HG03432 (cell line): Measurements from ENCODE around the gene CSKMT.
"Not testable (repeated sequence)": the region's sequence is repeated elsewhere in the genome, so short reads cannot be mapped to it uniquely, and the experiment has no call there.

Experiments
- ATAC-seq: cut with Tn5 transposase; IDR thresholded peaks from one replicate; pipeline ENCODE4 v1.9.1; 2021; ENCODE audit warnings: mild to moderate bottlenecking, moderate library complexity; ENCODE audit not compliant: unreplicated experiment

The CSKMT gene, protein sequence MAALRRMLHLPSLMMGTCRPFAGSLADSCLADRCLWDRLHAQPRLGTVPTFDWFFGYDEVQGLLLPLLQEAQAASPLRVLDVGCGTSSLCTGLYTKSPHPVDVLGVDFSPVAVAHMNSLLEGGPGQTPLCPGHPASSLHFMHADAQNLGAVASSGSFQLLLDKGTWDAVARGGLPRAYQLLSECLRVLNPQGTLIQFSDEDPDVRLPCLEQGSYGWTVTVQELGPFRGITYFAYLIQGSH

GRCh38 chr11:62665075-62665598 is at the start of gene CSKMT, which contains the start of gene C11orf98:
Gene CSKMT (plus strand): TSS chr11:62665312. CDS start chr11:62665880, 568 bp downstream.
Gene C11orf98 (minus strand): TSS chr11:62665210. CDS start chr11:62665169, 41 bp downstream.
- ATAC-seq: peak; percentile 87

DNA sequence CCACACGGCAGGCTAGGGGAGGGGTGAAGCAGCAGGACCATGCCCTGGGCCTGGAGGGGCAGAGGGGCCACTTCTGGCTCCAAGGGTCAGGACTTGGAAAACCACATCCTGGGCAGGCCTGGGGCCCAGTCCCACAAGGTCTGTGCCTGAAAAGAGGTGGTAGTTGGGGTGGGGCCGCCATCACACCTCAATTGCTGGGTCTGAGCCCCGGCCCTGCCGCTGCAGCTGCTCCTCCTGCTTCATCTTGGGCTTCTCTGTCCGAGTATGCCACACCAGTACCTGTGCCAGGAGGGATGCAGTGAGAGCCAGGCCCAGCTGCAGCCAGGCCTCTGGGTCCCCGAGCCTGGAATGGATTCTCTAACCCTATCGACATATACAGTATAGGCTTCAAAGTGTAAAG is 49.6 kb upstream of the CSKMT start:
- no peak for ATAC-seq

DNA sequence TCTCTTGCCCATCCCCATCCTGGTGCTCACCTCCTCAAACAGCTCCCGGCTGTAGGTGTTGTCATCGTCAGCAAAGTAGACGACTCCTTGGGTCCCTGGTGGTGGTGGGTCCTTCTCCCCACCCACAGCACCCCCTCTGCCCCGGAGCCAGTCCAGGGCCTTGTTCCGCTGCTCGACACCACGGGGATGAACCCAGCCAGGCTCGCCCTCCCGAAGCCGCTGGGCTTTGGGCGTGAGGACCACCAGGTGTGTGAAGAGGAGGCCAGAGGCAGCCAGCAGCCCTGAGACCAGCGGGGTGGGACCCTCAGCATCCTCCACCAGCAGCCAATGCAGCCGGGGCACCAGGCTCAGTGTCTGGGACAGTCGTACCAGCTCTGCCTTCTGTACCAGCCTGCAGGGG is 48.2 kb upstream of the CSKMT start:
- not testable (repeated sequence) for ATAC-seq

GRCh38 chr11:62621027-62621566 is 44.0 kb upstream of the CSKMT start:
- ATAC-seq: no peak

- ATAC-seq: peak; percentile 96
Measured at GRCh38 chr11:62621567-62622470, 43.3 kb upstream of the CSKMT start, which contains the start of gene B3GAT3. Gene B3GAT3 (minus strand): TSS chr11:62621986. CDS start chr11:62621947, 39 bp downstream.

- ATAC-seq: no peak
Measured at GRCh38 chr11:62622476-62623089, 42.5 kb upstream of the CSKMT start.

GRCh38 chr11:62627713-62628112 is 37.4 kb upstream of the CSKMT start:
- no peak for ATAC-seq

- ATAC-seq: no peak
Measured at GRCh38 chr11:62632492-62632891, 32.6 kb upstream of the CSKMT start.

DNA sequence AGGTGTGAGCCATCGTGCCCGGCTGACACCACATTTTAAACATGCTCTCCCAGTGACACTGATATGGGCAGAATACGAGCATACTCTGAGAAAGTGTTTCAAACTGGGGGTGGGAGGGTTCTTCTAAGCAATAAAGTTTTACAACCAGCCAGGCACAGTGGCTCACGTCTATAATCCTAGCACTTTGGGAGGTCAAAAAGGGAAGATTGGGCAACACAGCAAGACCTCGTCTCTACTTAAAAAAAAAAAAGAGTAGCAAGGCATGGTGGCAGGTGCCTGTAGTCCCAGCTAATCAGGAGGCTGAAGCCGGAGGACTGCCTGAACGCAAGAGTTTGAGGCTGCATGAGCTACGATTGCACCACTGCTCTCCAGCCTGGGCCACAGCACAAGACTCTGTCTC is 20.9 kb upstream of the CSKMT start:
- no peak for ATAC-seq

DNA sequence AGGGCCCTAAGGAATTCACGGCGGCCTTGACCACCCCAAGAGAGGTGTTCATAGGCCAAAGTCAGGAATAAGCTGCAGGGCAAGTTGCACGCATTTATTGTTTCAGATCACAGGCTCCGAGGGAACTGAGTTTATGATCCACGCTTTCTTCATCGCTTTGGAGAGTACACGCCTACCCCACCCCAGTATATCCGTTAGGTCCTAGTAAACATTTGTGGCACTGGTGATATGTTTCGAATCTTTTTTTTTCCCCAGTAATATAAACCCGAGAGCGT is 19.5 kb upstream of the CSKMT start:
- no peak for ATAC-seq

DNA sequence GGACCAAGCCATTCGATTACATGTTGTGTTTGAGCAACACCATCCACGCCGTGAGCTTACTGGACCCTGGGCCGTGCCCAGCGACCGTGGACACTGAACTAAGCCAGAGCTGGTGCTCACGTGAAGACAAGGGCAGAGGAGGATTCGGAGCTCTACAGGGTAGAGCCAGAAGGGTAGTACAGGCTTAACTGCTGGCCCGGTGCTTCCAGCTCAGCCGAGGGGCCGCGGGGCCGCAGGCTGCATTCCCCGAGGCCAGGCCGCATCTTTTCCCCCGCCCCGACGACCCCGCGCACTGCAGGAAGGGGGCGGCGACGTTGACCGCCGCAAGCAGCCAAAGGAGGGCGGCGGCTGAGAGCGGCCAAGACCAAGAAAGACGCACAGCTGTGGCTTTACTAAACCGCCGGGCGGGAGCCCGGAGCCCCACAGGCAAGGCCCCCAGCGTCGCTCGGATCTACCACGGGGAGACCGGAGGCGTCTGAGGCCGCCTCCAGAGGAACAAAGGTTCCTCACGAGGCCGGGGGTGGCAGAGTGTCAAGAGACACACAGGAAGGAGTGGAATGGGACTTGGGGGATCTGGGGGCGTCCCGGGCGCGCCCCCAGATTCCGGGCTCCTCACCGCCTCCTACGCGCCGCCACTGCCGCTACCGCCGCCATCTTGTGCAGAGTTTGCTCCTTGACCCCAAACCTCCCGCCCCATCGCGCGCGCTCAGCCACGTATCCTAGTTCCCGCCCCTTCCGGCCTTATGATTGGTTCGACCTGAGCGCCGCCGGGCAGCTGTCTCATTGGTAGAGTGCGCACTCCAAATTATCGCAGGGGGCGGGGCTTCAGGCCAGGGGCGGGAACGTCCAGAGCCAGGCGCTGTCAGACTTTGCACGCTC is 18.9 kb upstream of the CSKMT start, which contains the start of gene GANAB:
Gene GANAB (minus strand): TSS at position 668 of the 879 bp plus-strand sequence. CDS start 14 bp downstream, at position 654.
- ATAC-seq: peak; percentile 91

DNA sequence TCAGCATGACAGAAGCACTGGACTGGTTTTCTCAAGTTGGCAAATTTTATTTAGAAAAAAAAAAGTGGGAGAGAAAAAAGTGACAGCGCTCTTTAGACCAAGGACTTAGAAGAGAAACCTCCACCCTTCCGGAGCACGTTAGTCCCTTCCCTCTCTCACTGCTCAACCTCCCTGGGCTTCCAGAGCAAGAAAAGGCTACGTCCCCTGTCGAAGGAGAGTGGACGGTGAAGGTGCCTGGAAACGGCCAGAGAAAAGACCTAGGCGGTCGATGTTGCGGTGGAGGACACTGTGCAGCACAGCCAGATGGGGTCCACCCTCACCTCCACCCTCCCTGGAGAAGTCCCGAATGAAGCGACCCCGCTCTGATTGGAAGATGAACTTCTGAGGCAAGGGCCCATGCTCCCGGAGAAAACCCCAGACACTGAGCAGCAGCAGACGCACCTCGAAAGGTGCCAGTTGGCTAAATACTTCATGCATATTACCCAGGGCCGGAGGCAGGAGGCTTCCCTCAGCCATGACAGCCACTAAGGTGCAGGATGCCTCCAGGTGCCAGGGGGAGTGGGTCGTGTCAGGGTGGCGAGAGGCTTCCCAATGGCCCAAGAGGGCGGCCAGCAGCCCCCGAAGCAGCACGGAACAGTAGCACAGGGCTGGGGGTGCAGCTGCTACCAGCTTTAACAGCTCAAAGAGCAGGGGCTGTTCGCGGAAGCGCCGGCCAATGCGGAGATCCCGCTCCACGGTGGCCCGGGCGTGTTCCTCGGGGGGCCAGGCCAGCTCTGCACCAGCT is 18.1 kb upstream of the CSKMT start:
- ATAC-seq: no peak

GRCh38 chr11:62647609-62648005 is 17.5 kb upstream of the CSKMT start:
- ATAC-seq: no peak

DNA sequence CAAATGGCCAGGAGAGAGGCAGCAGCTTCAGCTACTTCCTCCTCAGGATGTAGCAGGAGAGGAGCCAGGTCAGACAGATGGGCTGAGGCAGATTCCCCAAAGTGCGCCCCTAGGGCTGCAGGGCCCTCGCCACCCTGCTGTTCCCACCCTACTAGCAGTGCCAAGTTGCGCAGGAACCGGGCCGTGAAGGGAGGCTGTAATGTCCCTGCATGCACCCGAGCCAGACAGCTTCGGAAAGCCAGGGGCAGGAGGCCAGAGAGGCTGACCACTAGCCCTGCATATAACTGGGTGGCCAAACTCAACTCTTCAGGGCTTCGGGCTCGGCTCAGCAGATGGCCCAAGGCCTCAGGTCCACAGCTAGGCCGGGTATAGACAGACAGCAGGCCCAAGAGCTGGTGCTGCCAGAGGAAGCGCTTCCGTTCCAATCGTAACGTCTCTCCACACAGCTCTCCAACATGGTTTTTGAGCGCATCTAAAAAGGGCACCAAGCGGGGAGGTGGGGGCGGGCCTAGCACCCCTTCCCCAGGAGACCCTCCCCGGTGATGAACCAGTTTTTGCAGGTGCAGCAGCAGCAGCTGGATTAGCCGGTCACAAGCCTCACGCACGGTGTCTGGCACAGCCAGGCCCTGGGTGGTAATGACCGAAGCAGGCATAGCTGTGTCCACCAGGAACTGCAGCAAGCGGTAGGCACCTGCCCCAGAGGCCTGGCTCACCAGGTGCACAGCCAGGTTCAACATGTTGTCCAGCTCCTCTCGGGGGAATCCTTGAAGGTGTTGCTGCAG is 16.7 kb upstream of the CSKMT start:
- no peak for ATAC-seq

DNA sequence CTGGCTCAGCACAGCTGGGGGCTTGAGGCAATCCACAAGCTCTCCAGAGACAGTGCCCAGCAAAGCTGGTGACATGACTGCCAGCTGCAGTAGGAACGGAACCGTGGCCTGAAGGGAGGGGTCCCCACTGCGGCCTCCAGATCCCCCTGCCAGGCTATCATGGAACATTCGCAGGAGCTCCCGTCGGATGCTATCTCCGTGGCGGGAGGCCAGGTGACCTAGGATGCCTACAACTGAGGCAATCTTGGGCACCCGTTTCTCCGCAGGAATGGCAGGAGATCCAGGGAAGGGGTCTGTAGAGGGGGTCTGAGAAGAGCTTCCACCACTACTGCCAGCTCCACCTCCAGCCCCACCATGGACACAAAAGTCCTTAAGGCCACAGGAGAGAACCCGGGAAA is 16.1 kb upstream of the CSKMT start:
- ATAC-seq: no peak

DNA sequence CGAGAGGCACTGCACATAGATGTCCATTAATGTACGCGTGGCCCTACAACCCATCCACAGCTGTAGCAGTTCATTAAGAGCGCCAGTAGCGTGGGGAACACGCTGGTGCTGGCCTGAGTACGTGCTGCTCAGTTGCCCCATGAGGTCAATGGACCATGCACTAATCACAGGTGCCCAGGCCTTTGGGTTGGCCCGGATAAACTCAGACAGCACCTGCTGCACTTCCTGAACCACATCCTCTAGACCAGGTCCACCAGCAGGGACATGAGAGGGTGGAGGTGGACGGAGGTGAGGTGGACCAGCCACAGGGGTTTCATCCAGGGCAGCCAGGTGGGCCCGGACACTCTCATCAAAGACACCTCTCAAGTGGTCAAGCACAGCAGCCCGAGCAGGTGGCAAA is 15.6 kb upstream of the CSKMT start:
- ATAC-seq: no peak

GRCh38 chr11:62650283-62650682 is 14.8 kb upstream of the CSKMT start:
- not testable (repeated sequence) for ATAC-seq

DNA sequence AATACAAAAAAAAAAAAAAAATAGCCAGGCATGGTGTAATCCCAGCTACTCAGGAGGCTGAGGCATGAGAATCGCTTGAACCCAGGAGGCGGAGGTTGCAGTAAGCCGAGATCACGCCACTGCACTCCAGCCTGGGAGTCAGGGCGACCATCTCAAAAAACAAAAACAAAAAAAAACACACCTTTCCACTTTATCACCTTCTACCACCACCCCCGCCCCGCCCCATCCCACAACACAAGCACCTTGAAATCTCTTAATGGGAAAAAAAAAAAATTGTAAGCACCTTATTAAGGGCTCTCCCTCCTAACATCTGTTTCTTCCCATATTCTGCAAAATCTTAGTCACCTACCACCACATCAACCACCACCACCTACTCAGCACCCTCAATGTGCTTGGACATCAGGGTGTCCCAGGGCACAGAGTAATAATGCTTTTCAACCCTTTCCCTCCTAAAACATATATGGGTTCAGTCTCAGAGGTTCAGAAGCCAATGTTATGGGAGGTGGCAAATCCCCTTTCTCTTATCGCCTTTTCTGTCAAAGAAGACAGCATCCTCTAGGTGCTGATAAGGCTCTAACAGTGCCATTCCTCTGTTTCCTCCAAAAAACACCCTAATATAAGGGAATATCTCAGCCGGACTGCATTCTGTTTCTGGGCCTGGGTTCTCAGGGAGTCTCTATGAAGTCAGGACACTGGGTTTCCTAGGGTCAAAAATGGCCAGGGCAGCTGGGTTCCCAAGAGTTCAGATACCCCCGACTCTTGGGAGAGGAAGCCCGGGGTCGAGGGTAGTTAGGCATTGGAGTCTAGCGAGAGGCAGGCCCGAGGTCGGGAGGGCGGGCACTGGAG is 12.7 kb upstream of the CSKMT start:
- no peak for ATAC-seq
